IMR-90 (cell line): ENCODE data around the gene HSPB6.

Experiments
- BHLHE40 ChIP-seq: fragments of 150-350 bp; IDR thresholded peaks from 2 replicates; pipeline ENCODE4 v1.6.1; 2016; ENCODE audit warnings: mild to moderate bottlenecking, low read depth, low read length
- CEBPB ChIP-seq: IDR thresholded peaks from 2 replicates; pipeline ENCODE4 v1.6.1; 2012; ENCODE audit warnings: low read depth, low read length, improper control_type of control experiment
- CHD1 ChIP-seq: IDR thresholded peaks from 2 replicates; pipeline ENCODE4 v1.6.1; 2012; ENCODE audit warnings: low read depth, low read length, improper control_type of control experiment
- FOS ChIP-seq: fragments of 150-350 bp; IDR thresholded peaks from 2 replicates; pipeline ENCODE4 v1.6.1; 2016; ENCODE audit warnings: low read depth, low read length
- MAZ ChIP-seq: IDR thresholded peaks from 2 replicates; pipeline ENCODE4 v1.6.1; 2012; ENCODE audit warnings: low read depth, mild to moderate bottlenecking, low read length, improper control_type of control experiment, moderate library complexity, borderline replicate concordance
- NFE2L2 ChIP-seq: fragments of 150-350 bp; IDR thresholded peaks from 2 replicates; pipeline ENCODE4 v1.6.1; 2016; ENCODE audit warnings: low read depth, mild to moderate bottlenecking, low read length
- POLR2A ChIP-seq: IDR thresholded peaks from 2 replicates; pipeline ENCODE4 v1.6.1; 2012; ENCODE audit warnings: mild to moderate bottlenecking, low read depth, low read length
- RAD21 ChIP-seq: IDR thresholded peaks from 2 replicates; pipeline ENCODE4 v1.6.1; 2012; ENCODE audit warnings: low read length, improper control_type of control experiment
- RCOR1 ChIP-seq: IDR thresholded peaks from 2 replicates; pipeline ENCODE4 v1.6.1; 2012; ENCODE audit warnings: mild to moderate bottlenecking, low read length, improper control_type of control experiment; ENCODE audit not compliant: insufficient replicate concordance
- RFX5 ChIP-seq: IDR thresholded peaks from 2 replicates; pipeline ENCODE4 v1.8.0; 2012; ENCODE audit warnings: low read depth, mild to moderate bottlenecking, low read length, moderate library complexity
- SMC3 ChIP-seq: fragments of 150-350 bp; IDR thresholded peaks from 2 replicates; pipeline ENCODE4 v1.6.1; 2016; ENCODE audit warnings: low read depth, mild to moderate bottlenecking, antibody characterized with exemption, low read length, moderate library complexity
- TF ChIP-seq, protein P1 (sequence below): conservative IDR thresholded peaks from 2 replicates; pipeline ENCODE4 v1.5.1; 2012; ENCODE audit warnings: mild to moderate bottlenecking, low read depth, low read length, improper control_type of control experiment
- TF ChIP-seq, protein P2 (sequence below): fragments of 150-350 bp; IDR thresholded peaks from 2 replicates; pipeline ENCODE4 v1.6.1; 2017; ENCODE audit warnings: mild to moderate bottlenecking, antibody characterized with exemption, low read length, low read depth
- TF ChIP-seq, protein P3 (sequence below): fragments of 150-350 bp; IDR thresholded peaks from 2 replicates; pipeline ENCODE4 v1.6.1; 2016; ENCODE audit warnings: low read depth, mild to moderate bottlenecking, low read length, moderate library complexity, borderline replicate concordance

DNA sequence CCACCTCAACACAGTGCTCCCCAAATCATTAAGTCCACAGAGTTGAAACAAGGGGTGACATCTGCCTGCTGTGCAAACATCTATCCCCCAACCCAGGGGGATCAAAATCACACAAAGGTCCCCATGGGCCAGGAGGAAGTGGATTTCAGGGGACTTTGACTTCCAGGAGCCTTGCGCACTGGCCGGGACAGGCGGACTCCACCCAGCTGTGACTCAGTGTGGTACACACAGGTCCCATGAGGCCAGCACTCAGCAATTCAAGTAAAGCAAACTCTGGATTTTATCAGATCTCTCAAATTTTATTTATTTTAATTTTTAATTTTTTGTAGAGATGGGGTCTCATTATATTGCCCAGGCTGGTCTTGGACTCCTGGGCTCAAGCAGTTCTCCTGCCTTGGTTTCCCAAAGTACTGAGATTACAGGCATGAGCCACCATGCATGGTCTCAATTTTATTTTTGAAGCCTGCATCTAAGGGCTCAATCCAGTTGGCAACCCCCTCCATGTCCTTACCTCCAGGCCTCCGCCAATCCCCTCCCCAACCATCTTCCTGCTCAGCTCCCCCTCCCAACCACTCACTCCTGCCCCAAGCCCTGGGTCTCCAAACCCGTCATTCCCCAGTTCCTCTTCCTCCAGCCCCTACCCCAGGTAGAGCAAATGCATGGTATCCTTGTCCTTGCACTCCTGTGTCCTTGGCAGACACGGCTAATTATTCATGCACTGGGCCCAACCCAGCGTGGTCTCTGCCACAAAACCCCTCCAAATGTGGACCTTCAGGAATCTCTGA lies 36.7 kb upstream of the HSPB6 start:
- no peak for TF ChIP-seq POLR2A
- TF ChIP-seq, protein P1, sequence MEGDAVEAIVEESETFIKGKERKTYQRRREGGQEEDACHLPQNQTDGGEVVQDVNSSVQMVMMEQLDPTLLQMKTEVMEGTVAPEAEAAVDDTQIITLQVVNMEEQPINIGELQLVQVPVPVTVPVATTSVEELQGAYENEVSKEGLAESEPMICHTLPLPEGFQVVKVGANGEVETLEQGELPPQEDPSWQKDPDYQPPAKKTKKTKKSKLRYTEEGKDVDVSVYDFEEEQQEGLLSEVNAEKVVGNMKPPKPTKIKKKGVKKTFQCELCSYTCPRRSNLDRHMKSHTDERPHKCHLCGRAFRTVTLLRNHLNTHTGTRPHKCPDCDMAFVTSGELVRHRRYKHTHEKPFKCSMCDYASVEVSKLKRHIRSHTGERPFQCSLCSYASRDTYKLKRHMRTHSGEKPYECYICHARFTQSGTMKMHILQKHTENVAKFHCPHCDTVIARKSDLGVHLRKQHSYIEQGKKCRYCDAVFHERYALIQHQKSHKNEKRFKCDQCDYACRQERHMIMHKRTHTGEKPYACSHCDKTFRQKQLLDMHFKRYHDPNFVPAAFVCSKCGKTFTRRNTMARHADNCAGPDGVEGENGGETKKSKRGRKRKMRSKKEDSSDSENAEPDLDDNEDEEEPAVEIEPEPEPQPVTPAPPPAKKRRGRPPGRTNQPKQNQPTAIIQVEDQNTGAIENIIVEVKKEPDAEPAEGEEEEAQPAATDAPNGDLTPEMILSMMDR: no peak
- no peak for TF ChIP-seq SMC3
- TF ChIP-seq RAD21: no peak
- no peak for TF ChIP-seq CHD1
- no peak for TF ChIP-seq NFE2L2
- TF ChIP-seq, protein P2, sequence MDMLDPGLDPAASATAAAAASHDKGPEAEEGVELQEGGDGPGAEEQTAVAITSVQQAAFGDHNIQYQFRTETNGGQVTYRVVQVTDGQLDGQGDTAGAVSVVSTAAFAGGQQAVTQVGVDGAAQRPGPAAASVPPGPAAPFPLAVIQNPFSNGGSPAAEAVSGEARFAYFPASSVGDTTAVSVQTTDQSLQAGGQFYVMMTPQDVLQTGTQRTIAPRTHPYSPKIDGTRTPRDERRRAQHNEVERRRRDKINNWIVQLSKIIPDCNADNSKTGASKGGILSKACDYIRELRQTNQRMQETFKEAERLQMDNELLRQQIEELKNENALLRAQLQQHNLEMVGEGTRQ: no peak
- TF ChIP-seq BHLHE40: no peak
- TF ChIP-seq RFX5: no peak
- TF ChIP-seq RCOR1: no peak
- no peak for TF ChIP-seq MAZ
- TF ChIP-seq CEBPB: no peak
- no peak for TF ChIP-seq FOS
- TF ChIP-seq, protein P3, sequence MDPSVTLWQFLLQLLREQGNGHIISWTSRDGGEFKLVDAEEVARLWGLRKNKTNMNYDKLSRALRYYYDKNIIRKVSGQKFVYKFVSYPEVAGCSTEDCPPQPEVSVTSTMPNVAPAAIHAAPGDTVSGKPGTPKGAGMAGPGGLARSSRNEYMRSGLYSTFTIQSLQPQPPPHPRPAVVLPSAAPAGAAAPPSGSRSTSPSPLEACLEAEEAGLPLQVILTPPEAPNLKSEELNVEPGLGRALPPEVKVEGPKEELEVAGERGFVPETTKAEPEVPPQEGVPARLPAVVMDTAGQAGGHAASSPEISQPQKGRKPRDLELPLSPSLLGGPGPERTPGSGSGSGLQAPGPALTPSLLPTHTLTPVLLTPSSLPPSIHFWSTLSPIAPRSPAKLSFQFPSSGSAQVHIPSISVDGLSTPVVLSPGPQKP: no peak
